NB4 (cell line): ENCODE measurements around the gene WDR5.

Experiments
- CTCF ChIP-seq: IDR thresholded peaks from one replicate; pipeline ENCODE4 v1.5.1; 2012; ENCODE audit warnings: low read depth, low read length
- POLR2A ChIP-seq: IDR thresholded peaks from 2 replicates; pipeline ENCODE4 v1.6.1; 2011; ENCODE audit warnings: mild to moderate bottlenecking; ENCODE audit not compliant: insufficient read length; ENCODE audit errors: extremely low read depth

DNA sequence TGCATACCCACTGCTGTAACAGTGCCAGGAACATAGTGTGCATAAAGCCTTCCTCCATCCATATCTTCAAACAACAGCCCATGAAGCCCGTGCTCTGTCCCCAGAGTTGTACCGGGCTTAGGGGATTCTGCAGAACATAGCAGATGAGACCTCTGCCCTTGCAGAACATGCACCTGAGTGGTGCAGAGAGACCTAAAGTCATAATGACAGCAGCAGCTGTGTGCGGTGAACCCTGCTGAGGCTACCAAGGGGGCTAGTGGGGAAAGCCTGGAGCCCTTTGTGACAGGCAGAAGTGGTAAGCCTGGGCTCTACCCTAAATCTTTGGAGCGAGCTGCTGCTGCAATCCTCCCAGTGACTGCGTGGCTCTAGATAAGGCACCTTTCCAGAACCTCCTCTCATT, 35.8 kb upstream of the WDR5 start:
- TF ChIP-seq CTCF, result no peak
- TF ChIP-seq POLR2A, result no peak
